Neural progenitor cell (in vitro differentiated cells): ENCODE measurements around the gene TTC9. TPM values are rescaled to one million over a fixed set of nuclear protein-coding genes. Genes with fewer than 3 reads are reported as not detected.

Experiments
- DNase-seq: peaks from one replicate; pipeline ENCODE4 v3.0.0-alpha.2; 2016; ENCODE audit warnings: low spot score
- H2AFZ ChIP-seq: fragments of 200-600 bp; sonication (generic); replicated peaks from 2 replicates; pipeline ENCODE4 v1.6.1; 2016; ENCODE audit warnings: antibody characterized with exemption
- H3F3A ChIP-seq: fragments of 200-600 bp; sonication (generic); 2 replicates; pipeline ENCODE4 v1.6.1; 2016; ENCODE audit warnings: antibody characterized with exemption, low read depth
- H3K27ac ChIP-seq: fragments of 200-600 bp; sonication (generic); 2 replicates; pipeline ENCODE4 v1.5.1; 2016; ENCODE audit warnings: mild to moderate bottlenecking
- H3K27me3 ChIP-seq: fragments of 200-600 bp; sonication (generic); 2 replicates; pipeline ENCODE4 v1.6.1; 2016; ENCODE audit warnings: mild to moderate bottlenecking, moderate library complexity
- H3K36me3 ChIP-seq: fragments of 200-600 bp; sonication (generic); 2 replicates; pipeline ENCODE4 v1.5.1; 2016
- H3K4me1 ChIP-seq: fragments of 200-600 bp; sonication (generic); 2 replicates; pipeline ENCODE4 v1.6.1; 2016; ENCODE audit warnings: mixed run types
- H3K4me2 ChIP-seq: fragments of 200-600 bp; sonication (generic); 2 replicates; pipeline ENCODE4 v1.6.1; 2016
- H3K4me3 ChIP-seq: fragments of 200-600 bp; sonication (generic); 2 replicates; pipeline ENCODE4 v1.5.1; 2016
- H3K79me2 ChIP-seq: fragments of 200-600 bp; sonication (generic); 2 replicates; pipeline ENCODE4 v1.6.1; 2016; ENCODE audit warnings: low read depth
- H3K9ac ChIP-seq: fragments of 200-600 bp; sonication (generic); 2 replicates; pipeline ENCODE4 v1.6.1; 2016
- H3K9me3 ChIP-seq: fragments of 200-600 bp; sonication (generic); 2 replicates; pipeline ENCODE4 v1.5.1; 2016; ENCODE audit warnings: low read depth
- H4K20me1 ChIP-seq: fragments of 200-600 bp; sonication (generic); 2 replicates; pipeline ENCODE4 v1.6.1; 2016; ENCODE audit warnings: low read depth
- H3K27ac Mint-ChIP-seq: 3 replicates; pipeline ENCODE4 v1.8.0; 2021; ENCODE audit warnings: mixed read lengths
- H3K27me3 Mint-ChIP-seq: 2 replicates; pipeline ENCODE4 v1.8.0; 2022; ENCODE audit warnings: low read depth, mild to moderate bottlenecking, inconsistent platforms, moderate library complexity, mixed read lengths; ENCODE audit not compliant: insufficient read depth
- H3K36me3 Mint-ChIP-seq: 3 replicates; pipeline ENCODE4 v1.8.0; 2021; ENCODE audit warnings: mixed read lengths
- H3K4me1 Mint-ChIP-seq: 3 replicates; pipeline ENCODE4 v1.8.0; 2021; ENCODE audit warnings: mixed read lengths
- H3K4me3 Mint-ChIP-seq: 3 replicates; pipeline ENCODE4 v1.8.0; 2021; ENCODE audit warnings: mild to moderate bottlenecking, moderate library complexity, mixed read lengths
- H3K9me3 Mint-ChIP-seq: 3 replicates; pipeline ENCODE4 v1.8.0; 2020; ENCODE audit warnings: mixed read lengths
- CTCF ChIP-seq: fragments of 200-600 bp; sonication (generic); IDR thresholded peaks from 2 replicates; pipeline ENCODE4 v1.5.1; 2017; ENCODE audit warnings: antibody characterized with exemption, mild to moderate bottlenecking
- EZH2 ChIP-seq: fragments of 200-600 bp; sonication (generic); IDR thresholded peaks from 2 replicates; pipeline ENCODE4 v1.6.1; 2017; ENCODE audit warnings: antibody characterized with exemption, mild to moderate bottlenecking, moderate library complexity
- EZH2phosphoT487 ChIP-seq: fragments of 200-600 bp; sonication (generic); IDR thresholded peaks from 2 replicates; pipeline ENCODE4 v1.6.1; 2017; ENCODE audit warnings: antibody characterized with exemption
- total RNA-seq: library from RNA; depleted of rRNA; stranded (reverse); fragments of >200 nt; gene quantifications from 2 replicates; pipeline ENCODE4 v1.2.3, GENCODE V29; 2015; ENCODE audit warnings: low replicate concordance

The TTC9 gene
- total RNA-seq, 1 donor from 2014 or later = 3.5 TPM

- no peak for TF ChIP-seq CTCF
- no peak for TF ChIP-seq EZH2
- Histone ChIP-seq H3K79me2 (peaks cover 25% of the 10 kb centered on the region), H3K27me3 (peaks cover 25% of the 10 kb centered on the region), H3F3A (no peaks in the 10 kb centered on the region), H3K4me3 (no peak overlapping the region), H4K20me1 (peaks cover 11% of the 10 kb centered on the region), H2AFZ (no peak overlapping the region), H3K27ac (no peak overlapping the region), H3K4me1 (peaks cover 20% of the 10 kb centered on the region), H3K36me3 (no peaks in the 10 kb centered on the region), H3K4me2 (no peak overlapping the region), H3K9ac (no peak overlapping the region), H3K9me3 (no peaks in the 10 kb centered on the region)
- peaks cover 14% of the 10 kb centered on the region for H3K36me3 Mint-ChIP-seq
- H3K27ac Mint-ChIP-seq = peak overlapping the region; percentile 80
- no peaks in the 10 kb centered on the region for H3K9me3 Mint-ChIP-seq
- peak; percentile 13 for DNase-seq
- H3K27me3 Mint-ChIP-seq = no peaks in the 10 kb centered on the region
- H3K4me1 Mint-ChIP-seq = peaks cover 31% of the 10 kb centered on the region
- H3K4me3 Mint-ChIP-seq = peak overlapping the region; percentile 39
Observed at GRCh38 chr14:70646705-70647104, 5.0 kb downstream of the TTC9 start.

GRCh38 chr14:70648346-70648745 lies 6.6 kb downstream of the TTC9 start:
- H3K4me3 Mint-ChIP-seq = no peak overlapping the region
- Histone ChIP-seq H3K27me3 (peaks cover 12% of the 10 kb centered on the region), H3F3A (peaks cover 1% of the 10 kb centered on the region), H3K4me3 (no peak overlapping the region), H3K36me3 (no peaks in the 10 kb centered on the region), H3K79me2 (peaks cover 13% of the 10 kb centered on the region), H4K20me1 (peaks cover 5% of the 10 kb centered on the region), H3K9me3 (no peaks in the 10 kb centered on the region), H3K27ac (no peak overlapping the region), H3K4me1 (peaks cover 13% of the 10 kb centered on the region), H3K9ac (no peak overlapping the region), H3K4me2 (no peak overlapping the region), H2AFZ (no peak overlapping the region)
- H3K9me3 Mint-ChIP-seq = no peaks in the 10 kb centered on the region
- H3K4me1 Mint-ChIP-seq = peaks cover 31% of the 10 kb centered on the region
- H3K27ac Mint-ChIP-seq = no peak overlapping the region
- H3K36me3 Mint-ChIP-seq = peaks cover 16% of the 10 kb centered on the region
- TF ChIP-seq EZH2 = no peak
- no peak for TF ChIP-seq CTCF
- no peak for TF ChIP-seq EZH2phosphoT487
- DNase-seq = no peak
- H3K27me3 Mint-ChIP-seq = no peaks in the 10 kb centered on the region

- peaks cover 33% of the 10 kb centered on the region for H3K4me1 Mint-ChIP-seq
- no peak for DNase-seq
- peaks cover 6% of the 10 kb centered on the region for H3F3A ChIP-seq
- no peak overlapping the region for H3K4me3 Mint-ChIP-seq
- no peak overlapping the region for H2AFZ ChIP-seq
- H3K9ac ChIP-seq = no peak overlapping the region
- H3K27ac ChIP-seq = no peak overlapping the region
- no peaks in the 10 kb centered on the region for H3K79me2 ChIP-seq
- H3K9me3 ChIP-seq = no peaks in the 10 kb centered on the region
- no peaks in the 10 kb centered on the region for H3K9me3 Mint-ChIP-seq
- H3K36me3 Mint-ChIP-seq = peaks cover 16% of the 10 kb centered on the region
- H3K27me3 ChIP-seq = no peaks in the 10 kb centered on the region
- no peaks in the 10 kb centered on the region for H3K36me3 ChIP-seq
- H3K27me3 Mint-ChIP-seq = no peaks in the 10 kb centered on the region
- H3K4me1 ChIP-seq = peaks cover 15% of the 10 kb centered on the region
- no peak overlapping the region for H3K4me3 ChIP-seq
- H3K4me2 ChIP-seq = no peak overlapping the region
- H4K20me1 ChIP-seq = no peaks in the 10 kb centered on the region
- TF ChIP-seq CTCF = no peak
- TF ChIP-seq EZH2 = no peak
- no peak for TF ChIP-seq EZH2phosphoT487
- H3K27ac Mint-ChIP-seq = no peak overlapping the region
Observed at GRCh38 chr14:70649803-70650202, 8.1 kb downstream of the TTC9 start.
